ENCODE results near the gene ATL1. TPM values are rescaled to one million over a fixed set of nuclear protein-coding genes. Genes with fewer than 3 reads are reported as not detected.

Gene ATL1
- total and polyA plus RNA-seq, 2 of the 13 experiments (the other 11 are each of a cell fraction or from before 2014, with no cell fraction given): 0.60 to 0.65 TPM

- TF ChIP-seq MAX (IDR thresholded peaks at IDR 0.05) (no peak), SP4 (CRISPR knock-in tag; IDR thresholded peaks at IDR 0.05) (no peak), ZNF274 (CRISPR knock-in tag; IDR thresholded peaks at IDR 0.05) (0 out of 2 replicates have a peak, but pooled peaks have one; percentile 47), ZNF672 (CRISPR knock-in tag; IDR thresholded peaks at IDR 0.05) (no peak), MED1 (CRISPR knock-in tag; IDR thresholded peaks at IDR 0.05) (no peak), GZF1 (CRISPR knock-in tag; IDR thresholded peaks at IDR 0.05) (no peak), ZNF777 (CRISPR knock-in tag; IDR thresholded peaks at IDR 0.05) (peak; percentile 56; the same call in 1 of the 2 replicates), ZNF597 (CRISPR knock-in tag; IDR thresholded peaks at IDR 0.05) (no peak), ZNF503 (CRISPR knock-in tag; IDR thresholded peaks at IDR 0.05) (no peak), THAP9 (CRISPR knock-in tag; IDR thresholded peaks at IDR 0.05; ENCODE audit: borderline replicate concordance) (no peak), ATRX (CRISPR knock-in tag; IDR thresholded peaks at IDR 0.05; ENCODE audit: borderline replicate concordance) (no peak), ZNF770 (CRISPR knock-in tag; IDR thresholded peaks at IDR 0.05) (no peak), MIER3 (CRISPR knock-in tag; IDR thresholded peaks at IDR 0.05; ENCODE audit: borderline replicate concordance) (no peak), ZMAT3 (CRISPR knock-in tag; conservative IDR thresholded peaks at IDR 0.05) (no peak), REST (IDR thresholded peaks at IDR 0.05; ENCODE audit: borderline replicate concordance in 1 of 2, low read depth in 1 of 2, low read length in 2 of 2) (peak; percentile 39 to 89)
Measured at GRCh38 chr14:50559990-50560930, at the start of gene ATL1 (continued).

Measured in HepG2 (cell line).